Measurements from ENCODE around the gene HPCAL1.

GRCh38 chr2:10332402-10333246 lies 29.9 kb downstream of the HPCAL1 start:
- TF ChIP-seq, protein P1, sequence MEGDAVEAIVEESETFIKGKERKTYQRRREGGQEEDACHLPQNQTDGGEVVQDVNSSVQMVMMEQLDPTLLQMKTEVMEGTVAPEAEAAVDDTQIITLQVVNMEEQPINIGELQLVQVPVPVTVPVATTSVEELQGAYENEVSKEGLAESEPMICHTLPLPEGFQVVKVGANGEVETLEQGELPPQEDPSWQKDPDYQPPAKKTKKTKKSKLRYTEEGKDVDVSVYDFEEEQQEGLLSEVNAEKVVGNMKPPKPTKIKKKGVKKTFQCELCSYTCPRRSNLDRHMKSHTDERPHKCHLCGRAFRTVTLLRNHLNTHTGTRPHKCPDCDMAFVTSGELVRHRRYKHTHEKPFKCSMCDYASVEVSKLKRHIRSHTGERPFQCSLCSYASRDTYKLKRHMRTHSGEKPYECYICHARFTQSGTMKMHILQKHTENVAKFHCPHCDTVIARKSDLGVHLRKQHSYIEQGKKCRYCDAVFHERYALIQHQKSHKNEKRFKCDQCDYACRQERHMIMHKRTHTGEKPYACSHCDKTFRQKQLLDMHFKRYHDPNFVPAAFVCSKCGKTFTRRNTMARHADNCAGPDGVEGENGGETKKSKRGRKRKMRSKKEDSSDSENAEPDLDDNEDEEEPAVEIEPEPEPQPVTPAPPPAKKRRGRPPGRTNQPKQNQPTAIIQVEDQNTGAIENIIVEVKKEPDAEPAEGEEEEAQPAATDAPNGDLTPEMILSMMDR (IDR thresholded peaks at IDR 0.05), result no peak
- no peak for TF ChIP-seq POLR2A (IDR thresholded peaks at IDR 0.05)
- TF ChIP-seq POLR2AphosphoS5 (IDR thresholded peaks at IDR 0.05), result no peak
